ENCODE results near the gene CAVIN2. TPM values are rescaled to one million over a fixed set of nuclear protein-coding genes. Genes with fewer than 3 reads are reported as not detected.

CAVIN2 gene
- total and polyA plus RNA-seq, 4 donors = 55.1 to 160 (median 104) TPM

- no peak overlapping the region for H3K9ac ChIP-seq (ENCODE audit: insufficient read depth in 1 of 2, low read length in 2 of 2)
- no peak overlapping the region for H3K4me3 ChIP-seq
- DNase-seq = peak in 2 of 3 donors; percentile 37 to 52
- WGBS, 2 donors = 48 to 50% methylated on average over 2 of the region's 2 CpGs
- H3K36me3 ChIP-seq (ENCODE audit: control insufficient read depth in 4 of 4, insufficient read depth in 4 of 4, low read length in 4 of 4) = no peaks in the 10 kb centered on the region
- ATAC-seq (ENCODE audit: insufficient read depth, low FRiP score) = no peak
- H3K9me3 ChIP-seq (ENCODE audit: control insufficient read depth in 4 of 4, insufficient read depth in 3 of 4, low read length in 3 of 4) = no peaks in the 10 kb centered on the region
- no peak for TF ChIP-seq CTCF (IDR thresholded peaks at IDR 0.05; ENCODE audit: control extremely low read depth, extremely low read depth)
- H3K27ac ChIP-seq (ENCODE audit: low read depth in 1 of 2, low read length in 1 of 2) = no peak overlapping the region
- peaks cover 0 to 9% (median 0%) of the 10 kb centered on the region in 5 donors for H3K4me1 ChIP-seq (ENCODE audit: control insufficient read depth in 5 of 5, insufficient read depth in 5 of 5, low read length in 5 of 5)
- H3K27me3 ChIP-seq (ENCODE audit: control insufficient read depth in 3 of 3, insufficient read depth in 3 of 3, low read length in 2 of 3) = no peaks in the 10 kb centered on the region
These were observed 10.4 kb upstream of the CAVIN2 start for GRCh38 chr2:191857259-191857805.

GRCh38 chr2:191856111-191856876, 9.4 kb upstream of the CAVIN2 start:
- H3K4me3 ChIP-seq = no peak overlapping the region
- no peaks in the 10 kb centered on the region for H3K9me3 ChIP-seq (ENCODE audit: control insufficient read depth in 4 of 4, insufficient read depth in 3 of 4, low read length in 3 of 4)
- peaks cover 0 to 12% (median 0%) of the 10 kb centered on the region in 5 donors for H3K4me1 ChIP-seq (ENCODE audit: control insufficient read depth in 5 of 5, insufficient read depth in 5 of 5, low read length in 5 of 5)
- H3K36me3 ChIP-seq (ENCODE audit: control insufficient read depth in 4 of 4, insufficient read depth in 4 of 4, low read length in 4 of 4) = no peaks in the 10 kb centered on the region
- TF ChIP-seq CTCF (IDR thresholded peaks at IDR 0.05; ENCODE audit: control extremely low read depth, extremely low read depth) = no peak
- WGBS, 2 donors = 91 to 92% methylated on average over 7 of the region's 7 CpGs
- ATAC-seq (ENCODE audit: insufficient read depth, low FRiP score) (no peak), DNase-seq (no peak)
- H3K27ac ChIP-seq (ENCODE audit: low read depth in 1 of 2, low read length in 1 of 2) = no peak overlapping the region
- H3K9ac ChIP-seq (ENCODE audit: insufficient read depth in 1 of 2, low read length in 2 of 2) = no peak overlapping the region
- no peaks in the 10 kb centered on the region for H3K27me3 ChIP-seq (ENCODE audit: control insufficient read depth in 3 of 3, insufficient read depth in 3 of 3, low read length in 2 of 3)

GRCh38 chr2:191855382-191855781, 8.5 kb upstream of the CAVIN2 start:
- H3K36me3 ChIP-seq (ENCODE audit: control insufficient read depth in 4 of 4, insufficient read depth in 4 of 4, low read length in 4 of 4) = no peaks in the 10 kb centered on the region
- H3K27ac ChIP-seq (ENCODE audit: low read depth in 1 of 2, low read length in 1 of 2) = peak overlapping the region in 1 of 2 donors; percentile 50
- ATAC-seq (ENCODE audit: insufficient read depth, low FRiP score) = no peak

More at GRCh38 chr2:191855382-191855781, 8.5 kb upstream of the CAVIN2 start:
- DNase-seq = no peak
- WGBS, 2 donors = 79 to 81% methylated on average over 5 of the region's 5 CpGs
- no peaks in the 10 kb centered on the region for H3K27me3 ChIP-seq (ENCODE audit: control insufficient read depth in 3 of 3, insufficient read depth in 3 of 3, low read length in 2 of 3)
- H3K4me3 ChIP-seq = no peak overlapping the region
- no peak overlapping the region for H3K9ac ChIP-seq (ENCODE audit: insufficient read depth in 1 of 2, low read length in 2 of 2)
- H3K9me3 ChIP-seq (ENCODE audit: control insufficient read depth in 4 of 4, insufficient read depth in 3 of 4, low read length in 3 of 4) = no peaks in the 10 kb centered on the region
- H3K4me1 ChIP-seq (ENCODE audit: control insufficient read depth in 5 of 5, insufficient read depth in 5 of 5, low read length in 5 of 5) = peaks cover 0 to 11% (median 0%) of the 10 kb centered on the region in 5 donors
- no peak for TF ChIP-seq CTCF (IDR thresholded peaks at IDR 0.05; ENCODE audit: control extremely low read depth, extremely low read depth)

Data from lung (tissue), 12 donors.